LNCaP clone FGC (cell line): Measurements from ENCODE around the gene GRB10.

Source experiments
- DNase-seq: peaks from one replicate; pipeline ENCODE4 v3.0.0-alpha.2; 2011; ENCODE audit warnings: low read depth
- H3K4me3 ChIP-seq: 2 replicates; pipeline ENCODE4 v1.5.1; 2011; ENCODE audit warnings: mild to moderate bottlenecking, low read depth, low read length, control low read depth
- CTCF ChIP-seq: IDR thresholded peaks from 2 replicates; pipeline ENCODE4 v1.5.1; 2012; ENCODE audit warnings: mild to moderate bottlenecking; ENCODE audit not compliant: control insufficient read depth, insufficient read depth; ENCODE audit errors: extremely low read depth

Gene GRB10

DNA sequence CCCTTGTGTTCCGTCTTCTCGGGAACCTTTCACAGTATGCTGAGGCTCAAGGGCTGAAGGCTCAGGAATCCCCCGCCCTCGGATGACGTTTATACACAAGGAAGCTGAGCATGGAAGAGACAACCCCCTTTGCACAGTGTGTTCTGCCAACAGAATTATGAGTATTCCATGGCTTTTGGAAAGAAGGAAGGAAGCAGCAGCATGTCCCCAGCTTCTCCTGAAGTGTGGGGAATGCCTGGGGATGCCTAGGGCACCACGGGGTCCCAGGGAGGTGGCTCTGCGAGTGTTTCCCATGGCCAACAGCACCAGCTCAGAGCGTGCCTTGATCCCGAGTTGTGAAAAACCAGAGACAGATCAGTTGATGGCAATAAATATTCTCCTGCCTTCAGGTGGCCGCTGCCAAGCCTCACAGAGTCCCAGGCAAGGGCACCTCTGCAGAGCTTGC, 128.7 kb downstream of the GRB10 start:
- TF ChIP-seq CTCF = no peak
- no peak for DNase-seq
- H3K4me3 ChIP-seq = no peak overlapping the region

- TF ChIP-seq CTCF = no peak
- DNase-seq = no peak
- H3K4me3 ChIP-seq = no peak overlapping the region
Observed at GRCh38 chr7:50653126-50653864, 129.4 kb downstream of the GRB10 start.

DNA sequence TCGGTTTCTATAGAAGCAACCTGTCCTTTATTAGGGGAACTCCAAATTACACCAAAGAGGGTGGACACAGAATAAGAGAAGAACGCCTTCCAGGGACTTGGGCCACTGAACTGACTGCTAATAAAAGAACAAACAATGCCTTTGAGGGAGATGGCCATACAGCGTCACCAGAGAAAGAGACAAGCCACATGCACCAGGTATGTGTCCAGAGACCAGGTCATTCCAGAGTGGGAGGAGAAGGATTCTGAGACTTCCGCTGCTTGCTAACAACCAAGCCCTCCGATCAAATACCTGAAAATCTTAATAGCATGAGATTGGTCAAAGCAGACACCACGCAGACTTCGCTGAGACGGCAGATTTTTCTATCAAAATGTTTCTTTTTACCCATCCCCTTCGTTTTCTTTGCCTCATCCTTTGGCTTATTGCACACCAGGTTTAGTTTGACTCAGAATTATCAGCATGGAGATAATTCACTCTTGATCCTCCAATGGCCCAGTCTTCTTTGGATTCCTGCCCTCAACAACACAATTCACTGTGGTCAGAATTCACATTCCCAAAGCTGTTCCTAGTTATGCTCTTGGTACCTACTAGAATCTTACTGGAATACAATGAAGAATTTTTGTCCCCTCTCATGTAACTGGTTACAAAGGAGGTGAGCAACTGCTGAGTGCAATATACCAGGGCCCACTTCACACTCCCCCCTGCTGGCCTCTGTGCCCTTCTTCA, 130.1 kb downstream of the GRB10 start:
- no peak overlapping the region for H3K4me3 ChIP-seq
- TF ChIP-seq CTCF = no peak
- DNase-seq = no peak

GRCh38 chr7:50651271-50651989, 131.3 kb downstream of the GRB10 start:
- no peak for DNase-seq
- no peak overlapping the region for H3K4me3 ChIP-seq
- TF ChIP-seq CTCF = no peak

DNA sequence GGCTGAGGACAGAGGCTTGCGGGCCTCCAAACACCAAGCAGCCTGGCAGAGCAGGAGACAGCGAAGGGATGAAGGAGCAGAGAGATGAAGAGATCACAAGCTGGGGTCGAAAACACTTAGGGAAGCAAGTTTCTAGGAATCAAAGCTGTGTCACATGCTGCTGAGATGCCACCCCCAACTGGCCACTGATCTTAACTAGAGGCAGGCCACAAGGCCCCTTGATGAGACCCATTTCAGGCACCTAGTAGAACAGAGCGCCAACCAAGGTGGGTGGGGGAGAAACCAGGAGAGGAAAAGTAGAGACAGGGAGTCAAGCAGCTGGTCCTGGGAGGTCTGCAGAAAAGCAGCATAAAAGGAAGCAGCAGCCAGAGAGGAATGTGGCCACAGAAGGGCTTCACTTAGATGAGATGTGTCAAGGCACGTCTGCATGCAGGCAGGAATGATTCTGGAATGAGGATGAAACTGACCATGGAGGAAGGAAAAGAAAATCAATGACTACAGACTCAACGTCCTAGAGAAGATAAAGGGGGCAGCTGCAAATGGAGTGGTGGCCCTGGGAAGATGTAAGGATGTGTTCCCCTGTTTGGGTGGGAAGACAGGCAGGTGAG, 132.5 kb downstream of the GRB10 start:
- no peak for TF ChIP-seq CTCF
- no peak for DNase-seq
- no peak overlapping the region for H3K4me3 ChIP-seq

DNA sequence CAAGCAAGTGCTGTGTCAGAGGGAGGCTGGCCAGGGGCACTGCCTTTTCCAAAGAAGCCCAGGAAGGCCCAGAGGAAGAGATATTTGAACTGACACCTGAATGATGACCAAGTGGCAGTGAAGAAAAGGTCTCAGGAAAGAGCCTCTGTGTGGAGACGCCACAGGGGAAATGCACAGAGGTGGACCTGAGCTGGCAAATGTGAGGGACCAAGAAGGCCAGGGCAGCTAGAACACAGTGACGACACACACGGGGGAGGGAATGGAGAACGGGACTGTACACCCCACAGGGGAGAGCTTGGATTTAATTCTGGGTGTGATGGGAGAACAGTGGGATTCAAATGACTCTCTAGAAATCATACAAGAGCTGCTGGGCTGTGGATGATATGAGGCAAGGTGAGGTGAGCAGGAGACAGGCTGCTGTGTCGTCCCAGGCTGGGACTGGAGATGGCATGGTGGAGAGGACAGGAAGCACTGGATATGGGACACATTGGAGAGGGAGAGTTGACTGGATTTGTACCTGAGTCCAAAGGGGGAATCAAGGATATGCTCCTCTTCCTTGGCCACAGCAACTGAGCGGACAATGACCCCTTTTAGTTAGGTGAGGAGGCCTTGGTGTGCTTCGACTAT, 133.3 kb downstream of the GRB10 start:
- DNase-seq = no peak
- no peak overlapping the region for H3K4me3 ChIP-seq
- no peak for TF ChIP-seq CTCF
